HG03280 (cell line): ENCODE data around the gene NR1I3.

ENCODE experiments used
- ATAC-seq: cut with Tn5 transposase; IDR thresholded peaks from one replicate; pipeline ENCODE4 v1.9.1; 2021; ENCODE audit warnings: mild to moderate bottlenecking, moderate library complexity; ENCODE audit not compliant: unreplicated experiment

The NR1I3 gene

GRCh38 chr1:161196521-161197451 is 41.2 kb downstream of the NR1I3 start:
- no peak for ATAC-seq

GRCh38 chr1:161196111-161196510 is 41.9 kb downstream of the NR1I3 start:
- ATAC-seq: no peak

DNA sequence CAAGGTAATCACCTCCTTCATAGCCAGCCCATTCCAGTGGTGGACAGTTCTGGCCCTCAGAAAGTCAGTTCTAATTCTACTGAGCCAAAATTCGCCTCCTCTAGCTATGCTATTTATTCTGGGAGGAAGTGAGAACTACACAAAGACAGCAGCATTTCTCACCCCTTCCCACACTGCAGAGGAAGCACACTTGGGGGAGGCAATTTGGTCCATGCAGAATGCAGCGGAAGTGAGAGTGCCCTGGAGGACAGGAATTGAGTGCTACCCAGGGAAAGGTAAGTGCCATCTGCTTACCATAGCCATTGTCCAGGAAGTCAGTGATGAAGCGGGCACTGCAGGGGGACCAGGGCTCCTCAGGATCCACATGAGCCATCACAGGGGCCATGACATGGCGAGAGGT is 42.8 kb downstream of the NR1I3 start:
- no peak for ATAC-seq

- no peak for ATAC-seq
These were observed 44.3 kb downstream of the NR1I3 start for GRCh38 chr1:161193561-161194235.

DNA sequence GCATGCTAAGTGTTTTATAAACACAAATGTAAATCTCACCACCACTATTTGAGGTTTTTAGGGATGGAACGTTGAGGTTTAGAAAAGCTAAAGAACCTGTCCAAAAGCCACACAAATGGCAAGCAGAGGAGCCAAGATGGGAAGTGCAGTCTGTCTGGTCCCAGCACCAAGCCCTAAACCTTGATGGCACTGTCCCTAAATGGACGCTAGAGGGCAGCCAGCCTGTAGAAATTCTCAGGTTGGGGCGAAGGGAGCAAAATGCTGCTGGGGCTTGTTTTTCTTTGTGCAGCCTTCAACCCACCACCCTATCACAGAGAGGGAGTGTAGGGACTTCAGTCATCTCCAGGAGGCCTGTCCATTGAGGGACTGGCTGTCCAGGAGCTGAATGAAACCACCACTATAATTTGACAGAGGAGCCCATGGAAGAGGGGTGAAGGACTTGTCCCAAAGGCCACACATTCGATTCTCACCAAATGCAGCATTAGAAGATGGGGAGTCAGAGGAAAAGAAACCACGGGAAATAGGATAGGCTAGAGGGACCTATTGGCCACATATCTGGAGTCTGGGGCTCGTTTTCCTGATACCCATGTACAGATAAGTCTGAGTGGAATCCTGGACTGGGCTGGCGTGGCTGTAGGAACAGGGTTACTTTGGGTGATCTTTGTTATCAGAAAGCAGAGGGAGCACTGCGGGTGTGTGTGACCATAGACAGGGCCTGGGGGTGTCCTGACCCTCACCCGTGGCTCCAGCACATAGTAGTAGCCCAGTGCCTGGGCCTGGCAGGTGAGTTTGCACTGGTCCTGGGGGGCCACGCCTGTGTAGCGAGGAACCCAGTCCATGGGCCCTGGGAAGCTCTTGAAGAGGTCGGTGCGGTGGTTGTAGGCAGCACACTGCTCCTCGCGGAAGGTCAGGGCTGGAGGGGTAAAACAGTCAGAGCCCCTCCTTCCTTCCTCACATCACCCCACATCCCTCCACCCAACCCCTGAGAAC is 45.2 kb downstream of the NR1I3 start:
- ATAC-seq: peak; percentile 73

- no peak for ATAC-seq
These were observed 46.0 kb downstream of the NR1I3 start for GRCh38 chr1:161191971-161192370.

DNA sequence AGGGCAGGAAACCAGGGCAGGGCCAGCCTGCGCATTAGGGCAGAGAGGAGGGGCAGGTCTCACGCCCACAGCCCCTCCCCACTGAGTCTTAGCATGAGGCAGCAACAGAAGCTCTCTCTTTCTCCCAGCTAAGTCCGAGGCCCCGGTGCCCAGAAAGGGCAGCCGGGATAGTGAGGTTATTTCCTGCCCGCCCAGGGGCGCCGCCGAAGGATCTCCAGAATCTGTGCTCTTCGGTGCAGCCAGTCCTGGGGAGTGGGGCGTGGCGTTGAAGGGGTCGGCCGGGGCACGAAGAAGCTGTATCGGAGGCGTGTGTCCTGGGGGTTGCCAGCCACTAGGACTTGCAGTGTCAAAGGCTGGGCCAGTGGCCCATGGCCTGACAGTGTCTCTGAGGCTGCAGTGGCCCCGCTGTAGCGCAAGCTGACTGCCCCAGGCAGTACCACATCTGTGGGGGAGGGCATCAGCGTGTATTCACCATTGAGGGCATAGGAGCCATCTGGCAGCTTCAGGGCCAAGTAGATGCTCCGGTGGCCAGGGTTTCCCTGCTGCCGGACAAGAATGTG is 47.0 kb downstream of the NR1I3 start:
- no peak for ATAC-seq

- ATAC-seq: no peak
These were observed 49.0 kb downstream of the NR1I3 start for GRCh38 chr1:161189036-161189435.

DNA sequence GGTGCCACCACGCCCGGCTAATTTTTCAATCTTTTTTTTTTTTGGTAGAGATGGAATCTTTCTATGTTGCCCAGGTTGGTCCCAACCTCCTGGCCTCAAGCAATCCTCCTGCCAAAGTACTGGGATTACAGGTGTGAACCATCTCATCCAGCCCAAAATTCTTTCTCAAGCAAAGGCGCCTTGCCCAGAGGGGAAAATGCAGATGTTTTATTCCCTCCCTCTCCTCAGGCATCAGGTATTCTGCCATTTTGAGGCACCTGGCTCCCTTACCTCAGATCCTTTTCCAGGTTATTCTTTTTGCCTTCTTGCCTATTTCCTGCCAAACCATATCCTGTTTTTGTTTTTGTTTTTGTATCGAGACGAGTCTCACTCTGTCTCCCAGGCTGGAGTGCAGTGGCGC is 49.6 kb downstream of the NR1I3 start:
- no peak for ATAC-seq

- ATAC-seq: no peak
These were observed 50.7 kb downstream of the NR1I3 start for GRCh38 chr1:161187311-161187710.

DNA sequence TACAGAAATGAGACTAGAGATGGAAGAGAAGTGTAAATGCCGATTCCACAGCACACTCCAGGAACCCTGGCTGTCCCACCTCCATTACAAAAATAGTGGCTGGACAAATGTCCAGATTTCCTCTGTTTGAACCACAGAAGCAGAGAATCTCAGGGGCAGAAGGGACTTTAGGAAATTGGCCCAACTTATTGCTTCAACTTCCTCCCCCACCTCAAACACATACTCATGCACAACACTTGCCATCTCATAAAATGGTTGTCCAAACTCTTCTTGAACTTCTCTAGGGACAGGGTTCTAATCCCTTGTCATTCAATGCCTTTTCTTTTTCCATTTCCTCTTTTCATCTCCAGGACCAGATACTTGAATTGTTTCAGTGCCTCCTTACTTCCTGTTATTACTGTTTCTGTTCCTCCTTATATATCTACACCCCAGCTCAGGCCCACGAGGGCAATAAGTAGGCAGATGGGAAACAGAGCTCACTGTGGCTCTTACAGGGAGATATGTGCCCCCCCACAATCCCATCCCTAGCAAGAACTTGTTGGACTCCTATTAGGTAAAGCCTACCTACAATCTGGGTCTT is 52.2 kb downstream of the NR1I3 start:
- peak; percentile 22 for ATAC-seq

GRCh38 chr1:161185282-161185682 is 52.7 kb downstream of the NR1I3 start:
- peak; percentile 74 for ATAC-seq

DNA sequence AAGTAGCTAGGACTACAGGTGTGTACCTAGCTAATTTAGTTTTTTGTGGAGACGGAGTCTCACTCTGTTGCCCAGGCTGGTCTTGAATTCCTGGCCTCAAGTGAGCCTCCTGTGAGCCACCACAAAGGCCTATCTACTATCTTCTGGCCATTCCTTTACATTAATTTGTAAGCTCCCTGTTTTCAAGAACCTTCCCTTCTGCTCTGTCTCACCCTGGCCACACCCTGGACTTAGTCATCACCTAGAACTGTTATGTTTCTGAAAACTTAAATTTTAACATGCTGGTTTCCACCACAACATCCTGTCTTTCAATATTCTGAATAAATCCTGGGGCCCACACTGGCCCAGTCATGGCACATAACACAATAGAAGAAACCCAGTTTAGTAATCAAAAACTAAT is 55.8 kb downstream of the NR1I3 start:
- ATAC-seq: peak; percentile 39

DNA sequence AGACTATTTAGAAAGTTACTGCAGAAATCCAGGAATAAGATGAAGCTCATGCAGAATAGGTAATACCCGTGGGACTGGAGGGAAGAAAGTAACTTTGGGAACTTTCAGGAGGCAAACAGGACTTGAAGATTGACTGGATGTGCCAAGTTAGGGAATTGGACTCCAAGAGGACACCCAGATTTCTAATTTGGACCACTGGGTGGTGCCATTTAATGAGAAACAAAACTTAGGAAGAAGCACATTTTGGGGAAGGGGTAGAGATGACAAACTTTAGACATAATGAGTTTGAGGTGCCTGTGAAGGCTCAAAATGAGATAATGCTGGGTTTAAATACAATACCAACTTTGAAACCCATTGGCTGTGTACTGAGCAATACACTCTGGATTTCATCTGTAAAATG is 57.4 kb downstream of the NR1I3 start:
- ATAC-seq: no peak

GRCh38 chr1:161179698-161180097 is 58.3 kb downstream of the NR1I3 start:
- no peak for ATAC-seq
